ENCODE results near the gene ADK.

ADK gene

GRCh38 chr10:74634995-74635536, 484.0 kb downstream of the ADK start:
- no peak for DNase-seq

- no peak for DNase-seq
Measured at GRCh38 chr10:74635655-74636054, 484.6 kb downstream of the ADK start.

- no peak for DNase-seq
Measured at GRCh38 chr10:74637685-74638084, 486.7 kb downstream of the ADK start.

- DNase-seq = no peak
Measured at GRCh38 chr10:74640134-74640921, 489.3 kb downstream of the ADK start.

GRCh38 chr10:74641659-74642058, 490.6 kb downstream of the ADK start:
- no peak for DNase-seq

GRCh38 chr10:74642901-74643595, 492.0 kb downstream of the ADK start:
- DNase-seq = no peak

- DNase-seq = no peak
Measured at GRCh38 chr10:74643596-74643975, 492.6 kb downstream of the ADK start.

GRCh38 chr10:74644738-74645137, 493.7 kb downstream of the ADK start:
- no peak for DNase-seq

GRCh38 chr10:74645692-74646091, 494.7 kb downstream of the ADK start:
- no peak for DNase-seq

- DNase-seq = no peak
Measured at GRCh38 chr10:74650613-74651012, 499.6 kb downstream of the ADK start.

GRCh38 chr10:74651565-74651964, 500.5 kb downstream of the ADK start:
- DNase-seq = no peak

GRCh38 chr10:74652664-74653063, 501.6 kb downstream of the ADK start:
- no peak for DNase-seq

- no peak for DNase-seq
Measured at GRCh38 chr10:74658511-74658910, 507.5 kb downstream of the ADK start.

- DNase-seq = no peak
Measured at GRCh38 chr10:74662635-74663034, 511.6 kb downstream of the ADK start.

- DNase-seq = no peak
Measured at GRCh38 chr10:74669210-74669609, 518.2 kb downstream of the ADK start.

- no peak for DNase-seq
Measured at GRCh38 chr10:74671716-74672115, 520.7 kb downstream of the ADK start.

- no peak for DNase-seq
Measured at GRCh38 chr10:74672430-74673165, 521.6 kb downstream of the ADK start.

GRCh38 chr10:74674927-74675326, 523.9 kb downstream of the ADK start:
- DNase-seq = no peak

GRCh38 chr10:74675484-74675883, 524.5 kb downstream of the ADK start:
- DNase-seq = no peak

- no peak for DNase-seq
Measured at GRCh38 chr10:74677951-74678350, 526.9 kb downstream of the ADK start.

- no peak for DNase-seq
Measured at GRCh38 chr10:74681917-74682627, 531.1 kb downstream of the ADK start.

- no peak for DNase-seq
Measured at GRCh38 chr10:74683067-74683466, 532.0 kb downstream of the ADK start.

Measured in effector CD8-positive, alpha-beta T cell (primary cell).